Measurements from ENCODE around the gene STK10.

Gene STK10

DNA sequence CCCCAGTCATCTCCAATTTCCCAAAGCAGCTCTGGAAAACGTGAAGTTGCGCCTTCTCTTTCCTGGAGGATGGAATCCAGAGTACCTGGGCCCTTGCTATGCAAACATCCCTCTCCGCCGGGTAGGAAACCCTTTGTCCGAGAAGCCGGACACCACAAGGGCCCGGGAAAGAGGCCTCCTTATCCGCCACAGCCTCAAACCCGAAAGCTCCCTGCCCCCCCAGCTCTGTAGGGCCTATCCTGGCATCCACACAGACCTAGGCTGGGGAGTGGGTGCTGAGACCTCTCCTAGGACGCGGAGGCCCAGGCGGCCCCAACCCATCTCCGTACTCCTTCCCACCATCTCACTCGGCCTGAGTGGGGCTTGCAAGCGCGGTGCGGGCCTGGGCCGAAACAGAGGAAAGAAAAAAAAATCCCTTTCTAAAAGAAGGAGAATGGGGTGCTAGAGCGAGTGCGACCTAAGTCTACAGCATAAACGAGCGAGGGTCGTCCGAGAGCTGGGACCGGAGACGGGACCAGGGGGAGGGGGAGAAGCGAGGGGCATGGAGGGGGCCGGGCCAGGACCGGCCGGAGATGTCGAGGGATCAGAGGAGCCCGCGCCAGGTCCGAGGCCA, 182.2 kb downstream of the STK10 start:
- DNase-seq = peak; percentile 29

DNA sequence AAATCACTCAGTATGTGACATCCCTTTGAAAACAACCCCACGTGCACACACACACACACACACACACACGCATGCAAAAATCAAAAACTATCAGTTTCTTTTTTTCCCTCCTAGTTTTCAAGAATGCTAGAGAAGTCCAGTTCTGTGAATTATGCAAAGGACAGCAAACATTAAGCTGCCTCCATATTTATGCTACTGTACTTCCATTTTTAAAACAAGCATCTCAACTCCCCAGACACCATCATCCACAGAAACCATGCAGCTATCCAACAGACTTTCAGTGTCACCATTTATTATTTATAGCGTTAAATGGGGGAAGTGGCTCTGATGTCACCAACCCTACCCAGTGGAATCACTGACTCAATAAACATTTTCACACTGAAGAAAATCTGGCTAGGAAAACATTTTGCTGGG, 183.2 kb downstream of the STK10 start:
- DNase-seq = peak; percentile 15

DNA sequence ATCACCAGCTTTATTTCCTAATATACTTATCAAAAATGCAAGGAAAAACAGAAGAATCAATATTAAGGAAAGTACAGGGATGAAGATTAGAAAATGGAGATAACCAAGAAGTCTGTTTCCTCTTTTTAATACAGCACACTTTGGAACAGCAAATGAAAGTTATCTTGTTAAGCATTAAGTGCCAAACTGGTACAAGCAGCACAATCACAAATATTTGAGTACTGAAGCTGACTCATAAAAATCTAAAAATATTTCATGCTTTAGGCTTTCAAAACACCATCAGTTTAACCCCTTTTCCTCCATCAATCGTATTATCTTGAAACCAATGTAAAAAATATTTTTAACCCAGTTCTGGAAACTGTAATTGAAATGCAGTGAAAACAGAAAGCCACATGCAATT, 184.3 kb downstream of the STK10 start:
- no peak for DNase-seq

DNA sequence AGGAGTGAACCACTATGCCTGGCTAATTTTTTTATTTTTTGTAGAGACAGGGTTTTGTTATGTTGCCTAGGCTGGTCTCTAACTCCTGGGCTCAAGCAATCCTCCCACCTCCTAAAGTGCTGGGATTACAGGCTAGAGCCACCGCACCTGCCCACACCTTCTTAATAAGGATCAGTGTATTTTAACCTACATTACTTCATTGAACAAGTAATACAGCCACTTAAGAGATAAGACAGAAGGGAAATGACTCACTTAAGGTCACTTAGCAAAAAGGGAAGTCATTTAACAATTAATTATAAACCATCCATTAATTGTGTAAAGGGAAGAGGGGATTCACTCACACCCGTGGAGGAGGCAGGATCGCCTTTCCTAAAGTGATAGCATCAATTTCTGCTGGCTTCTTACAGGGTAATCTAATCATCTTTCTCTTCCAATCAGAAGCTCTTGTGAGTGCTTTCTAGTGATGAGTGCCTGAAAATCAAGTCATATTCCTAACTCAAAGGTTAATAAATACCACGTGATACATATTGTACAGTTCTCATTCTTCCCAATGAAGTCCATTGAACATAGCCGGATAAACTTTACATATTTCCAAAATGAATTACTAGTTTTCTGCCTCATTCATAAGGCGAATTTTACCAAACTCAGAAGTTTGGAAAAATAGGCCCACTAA, 185.0 kb downstream of the STK10 start:
- DNase-seq = no peak

DNA sequence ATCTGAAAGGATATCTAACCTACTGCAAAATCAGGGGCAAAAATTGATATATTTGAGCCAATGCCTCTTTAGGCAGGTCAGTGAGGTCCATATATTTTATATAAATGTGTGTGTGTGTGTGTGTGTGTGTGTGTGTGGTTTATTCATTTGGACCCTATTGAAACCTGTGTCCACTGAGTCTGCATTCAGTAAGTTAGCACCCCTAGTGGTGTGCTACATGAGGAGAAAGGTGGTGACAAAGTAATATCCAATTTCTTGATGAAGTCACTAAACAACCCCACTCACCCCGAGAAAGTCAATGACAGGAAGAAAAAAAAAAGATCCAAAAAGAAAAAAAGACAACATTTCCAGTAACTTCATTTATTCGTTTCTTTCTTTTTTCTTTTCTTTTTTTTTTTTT, 185.7 kb downstream of the STK10 start:
- DNase-seq = no peak

DNA sequence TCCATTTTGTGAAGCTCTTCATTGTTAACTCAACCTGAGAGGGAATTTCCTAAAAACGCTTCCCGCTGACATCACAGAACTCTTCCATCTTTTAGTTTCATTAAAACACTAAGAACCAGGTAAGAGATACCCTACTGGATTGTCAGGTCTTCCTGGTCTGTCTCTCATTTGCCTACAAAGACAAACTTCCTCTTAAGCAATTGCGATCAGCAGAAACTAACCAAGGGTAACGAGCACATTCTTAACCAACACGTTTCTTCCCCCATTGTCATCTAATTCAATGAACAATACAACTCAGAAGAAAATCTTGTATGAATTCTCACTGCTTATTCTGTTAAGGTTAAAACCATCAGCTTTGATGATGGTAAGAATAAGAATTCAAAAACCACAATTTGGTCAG, 188.1 kb downstream of the STK10 start:
- no peak for DNase-seq

DNA sequence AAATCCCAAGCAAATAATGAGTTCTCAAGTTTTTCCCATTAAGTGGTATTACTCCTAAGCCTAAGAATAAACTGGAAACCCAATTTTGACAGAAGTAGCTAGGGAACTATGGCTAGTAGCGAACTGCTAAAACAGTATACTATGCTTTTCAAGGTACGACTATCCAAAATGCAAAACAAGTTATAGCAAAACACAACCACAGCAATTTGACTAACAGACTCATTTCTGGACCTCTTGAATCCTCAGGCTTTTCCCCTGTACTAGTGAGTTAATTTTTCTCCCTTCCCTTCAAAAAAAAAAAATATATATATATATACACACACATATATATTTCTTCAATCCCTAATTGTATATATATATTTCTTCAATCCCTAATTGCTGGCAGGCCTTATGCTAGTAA, 188.9 kb downstream of the STK10 start:
- DNase-seq = no peak

DNA sequence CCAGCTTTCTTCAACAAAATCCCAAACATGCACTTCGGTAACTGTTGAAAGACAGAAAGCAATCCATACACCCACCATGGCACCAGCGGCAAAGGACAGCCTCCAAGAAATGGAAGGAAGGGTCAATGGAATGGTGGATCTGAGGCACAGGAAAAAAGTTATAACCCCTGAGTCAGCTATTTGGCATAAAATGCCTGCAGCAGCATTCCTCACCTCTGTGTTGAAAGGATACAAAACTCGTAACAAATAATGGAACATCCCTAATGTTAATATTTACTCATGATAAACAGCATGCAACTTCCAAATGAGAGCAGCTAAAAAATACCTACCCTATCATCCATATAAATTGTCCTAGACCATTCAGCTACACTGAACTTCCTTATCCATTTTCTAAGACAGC, 191.0 kb downstream of the STK10 start:
- no peak for DNase-seq

DNA sequence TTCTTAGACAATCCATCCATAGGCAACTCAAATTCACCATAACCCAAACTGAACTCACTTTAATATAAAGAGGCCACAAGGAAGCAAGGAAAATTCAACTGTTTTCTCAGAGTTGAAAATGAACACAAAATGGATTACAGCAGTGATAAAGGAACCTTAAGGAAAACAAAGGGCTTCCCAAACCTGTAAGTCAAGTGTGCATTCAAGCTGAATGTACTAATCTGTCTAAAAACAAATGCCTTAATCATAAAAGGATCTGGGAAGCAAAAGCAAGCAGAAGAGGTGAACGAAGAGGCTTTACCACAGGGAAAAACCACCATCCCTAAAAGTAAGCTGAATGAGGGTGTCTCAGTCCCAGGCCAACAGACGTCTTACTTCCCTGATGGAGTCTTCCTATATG, 195.2 kb downstream of the STK10 start:
- DNase-seq = no peak

DNA sequence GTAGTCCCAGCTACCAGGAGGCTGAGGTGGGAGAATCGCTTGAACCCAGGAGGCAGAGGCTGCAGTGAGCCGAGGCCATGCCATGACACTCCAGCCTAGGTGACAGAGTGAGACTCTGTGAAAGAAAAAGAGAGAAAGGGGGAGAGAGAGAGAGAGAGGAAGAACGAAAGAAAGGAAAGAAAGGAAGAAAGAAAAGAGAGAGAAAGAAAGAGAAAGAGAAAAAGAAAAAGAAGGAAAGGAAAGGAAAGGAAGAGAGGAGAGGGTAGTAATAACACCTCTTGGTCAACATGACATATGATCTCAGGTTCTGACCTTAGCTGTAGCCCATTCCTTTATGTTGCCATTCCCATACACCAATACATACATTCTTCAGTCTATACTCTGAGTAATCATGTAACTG, 195.7 kb downstream of the STK10 start:
- DNase-seq = no peak
